Esophagus squamous epithelium (tissue), 5 donors: Measurements from ENCODE around the gene UBE2C. TPM values are rescaled to one million over a fixed set of nuclear protein-coding genes. Genes with fewer than 3 reads are reported as not detected.
A peak's percentile ranks its signal among the peaks of the same experiment; 100 is the strongest.

Experiments
- DNase-seq: peaks from one replicate; lab custom pipeline; 2025; lab: John Stamatoyannopoulos, UW
- H3K27ac ChIP-seq, 4 donors: fragments of 200-600 bp; sonication (generic); one replicate each; pipeline ENCODE4 v1.5.1; 2016 to 2019; ENCODE audit warnings: mild to moderate bottlenecking in 1 of 4
- H3K27me3 ChIP-seq, 4 donors: fragments of 200-600 bp; sonication (generic); 1 replicate in 3 of 4; 2 replicates in 1 of 4; pipeline versions ENCODE4 v1.5.1 to v1.6.0; 2017 to 2021; ENCODE audit warnings: antibody characterized with exemption in 1 of 4
- H3K36me3 ChIP-seq, 3 donors: fragments of 200-600 bp; sonication (generic); one replicate each; pipeline ENCODE4 v1.5.1; 2016 to 2019
- H3K4me1 ChIP-seq, 3 donors: fragments of 200-600 bp; sonication (generic); one replicate each; pipeline ENCODE4 v1.5.1; 2017 to 2019
- H3K4me3 ChIP-seq, 4 donors: fragments of 200-600 bp; sonication (generic); 1 replicate in 3 of 4; 2 replicates in 1 of 4; pipeline ENCODE4 v1.5.1; 2016 to 2019; ENCODE audit warnings: mild to moderate bottlenecking in 2 of 4, moderate library complexity in 1 of 4
- H3K9me3 ChIP-seq, 3 donors: fragments of 200-600 bp; sonication (generic); one replicate each; pipeline ENCODE4 v1.5.1; 2016 to 2019
- CTCF ChIP-seq, 6 experiments: fragments of 450-650 bp in 4 of 6; fragments of 200-600 bp in 2 of 6; sonication (generic) in 2 of 6; IDR thresholded peaks; one replicate each; pipeline ENCODE4 v1.5.1; 2016 to 2019; ENCODE audit warnings: antibody characterized with exemption in 6 of 6, mild to moderate bottlenecking in 4 of 6, moderate library complexity in 4 of 6
- POLR2A ChIP-seq, 4 donors: fragments of 450-650 bp; IDR thresholded peaks; one replicate each; pipeline ENCODE4 v1.6.1; 2017; ENCODE audit warnings: antibody characterized with exemption in 4 of 4, mild to moderate bottlenecking in 4 of 4, moderate library complexity in 3 of 4
- WGBS, 2 donors: methylation state at CpG; one replicate each; pipeline ENCODE4 v1.1.5; 2018; 5-methylcytosine and 5-hydroxymethylcytosine counted together
- intact Hi-C: fragments of 100-400 bp; cut with DNase I; formaldehyde crosslinking; loops from one replicate; pipeline ENCODE4 v1.15.0; 2022
- total RNA-seq, 4 donors: library from RNA; depleted of rRNA; stranded (reverse); fragments of >200 nt; gene quantifications; one replicate each; pipeline ENCODE4 v1.1.0, GENCODE V29; 2016
- donor health status: DM: yes; HTN: yes; CAD: no.

Gene UBE2C
- total RNA-seq, 4 donors from 2014 or later, result 17.4 to 54.4 (median 31.2) TPM

- H3K36me3 ChIP-seq, result no peaks in the 10 kb centered on the region
- peak overlapping the region in 1 of 4 donors; percentile 12 for H3K4me3 ChIP-seq
- 28 to 30% methylated on average over 8 of the region's 8 CpGs for WGBS, 2 donors
- DNase-seq, result no peak
- peak overlapping the region; percentile 79 to 95 (median 92) for H3K27ac ChIP-seq
- intact Hi-C loops, result loop anchor here (10.0 kb wide), 1 partner anchor 314 kb away; the partner anchor contains the start of gene WFDC2
- no peaks in the 10 kb centered on the region for H3K9me3 ChIP-seq
- TF ChIP-seq POLR2A (IDR thresholded peaks at IDR 0.05) (no peak), CTCF (IDR thresholded peaks at IDR 0.05) (no peak)
- H3K27me3 ChIP-seq, result no peaks in the 10 kb centered on the region
- peaks cover 31 to 92% (median 51%) of the 10 kb centered on the region in 3 donors for H3K4me1 ChIP-seq
Observed at GRCh38 chr20:45779011-45779915, 33.2 kb upstream of the UBE2C start.

- Histone ChIP-seq H3K4me1 (peaks cover 31 to 90% (median 53%) of the 10 kb centered on the region in 3 donors), H3K27ac (peak overlapping the region; percentile 79 to 95 (median 92)), H3K9me3 (no peaks in the 10 kb centered on the region), H3K36me3 (no peaks in the 10 kb centered on the region), H3K4me3 (no peak overlapping the region), H3K27me3 (no peaks in the 10 kb centered on the region)
- DNase-seq, result no peak
- intact Hi-C loops, result no loop called here
- TF ChIP-seq CTCF (IDR thresholded peaks at IDR 0.05), result no peak
- no peak for TF ChIP-seq POLR2A (IDR thresholded peaks at IDR 0.05)
- WGBS, 2 donors, result 91 to 100% methylated on average over 2 to 3 of the region's 4 CpGs
Observed at GRCh38 chr20:45780159-45780558, 32.3 kb upstream of the UBE2C start.

- peaks cover 31 to 86% (median 53%) of the 10 kb centered on the region in 3 donors for H3K4me1 ChIP-seq
- no peak for DNase-seq
- no peak overlapping the region for H3K4me3 ChIP-seq
- H3K27me3 ChIP-seq, result no peaks in the 10 kb centered on the region
- H3K27ac ChIP-seq, result peak overlapping the region; percentile 79 to 95 (median 92)
- intact Hi-C loops, result no loop called here
- H3K36me3 ChIP-seq, result no peaks in the 10 kb centered on the region
- TF ChIP-seq CTCF (IDR thresholded peaks at IDR 0.05), result no peak
- TF ChIP-seq POLR2A (IDR thresholded peaks at IDR 0.05), result no peak
- 29 to 59% methylated on average over 4 of the region's 4 CpGs for WGBS, 2 donors
- no peaks in the 10 kb centered on the region for H3K9me3 ChIP-seq
Observed at GRCh38 chr20:45781391-45781931, 31.0 kb upstream of the UBE2C start.

GRCh38 chr20:45782890-45783289 is 29.6 kb upstream of the UBE2C start:
- Histone ChIP-seq H3K4me3 (no peak overlapping the region), H3K9me3 (no peaks in the 10 kb centered on the region), H3K27ac (peak overlapping the region in 2 of 4 donors; percentile 78 to 85), H3K4me1 (peaks cover 31 to 81% (median 51%) of the 10 kb centered on the region in 3 donors), H3K27me3 (no peaks in the 10 kb centered on the region), H3K36me3 (no peaks in the 10 kb centered on the region)
- intact Hi-C loops, result no loop called here
- WGBS, 2 donors, result 39 to 59% methylated on average over 4 of the region's 4 CpGs
- TF ChIP-seq CTCF (IDR thresholded peaks at IDR 0.05) (no peak), POLR2A (IDR thresholded peaks at IDR 0.05) (no peak)
- DNase-seq, result no peak
